PC-9 (cell line): ENCODE measurements around the gene CHAC2. TPM values are rescaled to one million over a fixed set of nuclear protein-coding genes. Genes with fewer than 3 reads are reported as not detected.

Source experiments
- BruUV-seq: library from RNA; stranded (reverse); fragments of 400-500 nt; replicated peaks from 2 replicates; lab custom pipeline; 2021; lab: Mats Ljungman, UMichigan
- CTCF ChIA-PET: fragments of 300-600 bp; sonication (Branson Sonifier 250); formaldehyde crosslinking; loops from one replicate; lab custom pipeline; 2022; ENCODE audit warnings: antibody characterized with exemption; lab: Charles Lee
- POLR2A ChIA-PET: fragments of 300-600 bp; sonication (Branson Sonifier 250); formaldehyde crosslinking; loops from one replicate; lab custom pipeline; 2022; ENCODE audit warnings: antibody characterized with exemption; ENCODE audit not compliant: unreplicated experiment; lab: Charles Lee
- DNase-seq, 2 experiments: peaks; one replicate each; pipeline versions ENCODE4 v3.0.0 to v3.0.0-alpha.2; 2015 to 2022; ENCODE audit warnings: mixed read lengths in 1 of 2
- H2AFZ ChIP-seq: fragments of 200-600 bp; sonication (generic); 2 replicates; pipeline ENCODE4 v1.8.1; 2017; ENCODE audit warnings: antibody characterized with exemption
- H3F3A ChIP-seq: fragments of 200-600 bp; sonication (generic); 2 replicates; pipeline ENCODE4 v1.8.1; 2017; ENCODE audit warnings: antibody characterized with exemption, mild to moderate bottlenecking, low read depth; ENCODE audit not compliant: insufficient read depth
- H3K27ac ChIP-seq: fragments of 200-600 bp; sonication (generic); 2 replicates; pipeline ENCODE4 v1.6.1; 2016; ENCODE audit warnings: mixed run types
- H3K27me3 ChIP-seq: fragments of 200-600 bp; sonication (generic); 2 replicates; pipeline ENCODE4 v1.6.1; 2016; ENCODE audit warnings: low read depth, mixed run types; ENCODE audit not compliant: insufficient read depth
- H3K36me3 ChIP-seq: fragments of 200-600 bp; sonication (generic); 2 replicates; pipeline ENCODE4 v1.6.1; 2016; ENCODE audit warnings: low read depth, mixed run types
- H3K4me1 ChIP-seq: fragments of 200-600 bp; sonication (generic); replicated peaks from 2 replicates; pipeline ENCODE4 v1.6.1; 2016; ENCODE audit warnings: mixed run types; ENCODE audit not compliant: insufficient read depth
- H3K4me2 ChIP-seq: fragments of 200-600 bp; sonication (generic); 2 replicates; pipeline ENCODE4 v1.6.1; 2017; ENCODE audit warnings: mixed run types
- H3K4me3 ChIP-seq: fragments of 200-600 bp; sonication (generic); 2 replicates; pipeline ENCODE4 v1.6.1; 2016; ENCODE audit warnings: mixed run types
- H3K79me2 ChIP-seq: fragments of 200-600 bp; sonication (generic); 2 replicates; pipeline ENCODE4 v1.6.1; 2017; ENCODE audit warnings: low read depth, mixed run types
- H3K9me2 ChIP-seq: fragments of 200-600 bp; sonication (generic); 2 replicates; pipeline ENCODE4 v1.8.1; 2017; ENCODE audit warnings: mild to moderate bottlenecking; ENCODE audit not compliant: insufficient read depth
- H3K9me3 ChIP-seq: fragments of 200-600 bp; sonication (generic); 2 replicates; pipeline ENCODE4 v1.8.1; 2016; ENCODE audit warnings: low read depth; ENCODE audit not compliant: insufficient read depth
- H4K20me1 ChIP-seq: fragments of 200-600 bp; sonication (generic); 2 replicates; pipeline ENCODE4 v1.8.1; 2017; ENCODE audit not compliant: insufficient read depth
- CTCF ChIP-seq: fragments of 200-600 bp; sonication (generic); conservative IDR thresholded peaks from 2 replicates; pipeline ENCODE4 v1.6.1; 2017; ENCODE audit warnings: mixed run types, antibody characterized with exemption, mild to moderate bottlenecking, moderate library complexity
- EZH2 ChIP-seq: fragments of 200-600 bp; sonication (generic); IDR thresholded peaks from 2 replicates; pipeline ENCODE4 v1.8.0; 2017; ENCODE audit warnings: antibody characterized with exemption, low read depth
- intact Hi-C: fragments of 100-400 bp; cut with micrococcal nuclease; formaldehyde crosslinking; loops from one replicate; pipeline ENCODE4 v1.10.0; 2022; ENCODE audit not compliant: unreplicated experiment
- total RNA-seq: library from RNA; stranded (reverse); gene quantifications from 2 replicates; pipeline ENCODE4 v1.2.3, GENCODE V29; 2021

The CHAC2 gene
- total RNA-seq, 1 experiment from 2014 or later = 5.0 TPM

- TF ChIP-seq CTCF = no peak
- no peak for TF ChIP-seq EZH2
- intact Hi-C loops = no loop called here
- ChIA-PET POLR2A (no interaction called here), CTCF (no interaction called here)
- Histone ChIP-seq H3K79me2 (no peaks in the 10 kb centered on the region), H3K36me3 (peaks cover 69% of the 10 kb centered on the region), H3K27me3 (no peaks in the 10 kb centered on the region), H2AFZ (no peak overlapping the region), H3K27ac (no peak overlapping the region), H3K4me3 (no peak overlapping the region), H3K4me2 (no peak overlapping the region), H3F3A (peaks cover 5% of the 10 kb centered on the region), H3K9me3 (no peaks in the 10 kb centered on the region), H3K9me2 (no peaks in the 10 kb centered on the region), H3K4me1 (no peaks in the 10 kb centered on the region), H4K20me1 (no peaks in the 10 kb centered on the region)
- DNase-seq = no peak
- no TSS peak for BruUV-seq
Observed at GRCh38 chr2:53811601-53812000, 44.0 kb downstream of the CHAC2 start.

- H3K27me3 ChIP-seq = no peaks in the 10 kb centered on the region
- POLR2A ChIA-PET = no interaction called here
- H3K9me3 ChIP-seq = no peaks in the 10 kb centered on the region
- CTCF ChIA-PET = no interaction called here
- no peaks in the 10 kb centered on the region for H4K20me1 ChIP-seq
- no peak for DNase-seq
- TF ChIP-seq CTCF (no peak), EZH2 (no peak)
- H3K79me2 ChIP-seq = no peaks in the 10 kb centered on the region
- peaks cover 5% of the 10 kb centered on the region for H3F3A ChIP-seq
- 0 out of 2 replicates have a peak overlapping the region, but pooled peaks have one; percentile 4 for H3K27ac ChIP-seq
- H3K9me2 ChIP-seq = no peaks in the 10 kb centered on the region
- no peaks in the 10 kb centered on the region for H3K4me1 ChIP-seq
- no peak overlapping the region for H3K4me2 ChIP-seq
- no peak overlapping the region for H2AFZ ChIP-seq
- no TSS peak for BruUV-seq
- intact Hi-C loops = no loop called here
- H3K4me3 ChIP-seq = no peak overlapping the region
- peaks cover 60% of the 10 kb centered on the region for H3K36me3 ChIP-seq
Observed at GRCh38 chr2:53813151-53813550, 45.5 kb downstream of the CHAC2 start.

GRCh38 chr2:53818854-53819435 lies 51.3 kb downstream of the CHAC2 start:
- Histone ChIP-seq H3K27ac (no peak overlapping the region), H3F3A (peaks cover 9% of the 10 kb centered on the region), H2AFZ (no peak overlapping the region), H3K27me3 (no peaks in the 10 kb centered on the region), H3K36me3 (peaks cover 18% of the 10 kb centered on the region; the same call in 1 of the 2 replicates), H4K20me1 (no peaks in the 10 kb centered on the region), H3K9me3 (no peaks in the 10 kb centered on the region), H3K9me2 (no peaks in the 10 kb centered on the region), H3K4me3 (no peak overlapping the region), H3K79me2 (no peaks in the 10 kb centered on the region), H3K4me1 (no peaks in the 10 kb centered on the region), H3K4me2 (no peak overlapping the region)
- DNase-seq = no peak
- CTCF ChIA-PET = no interaction called here
- BruUV-seq = no TSS peak
- TF ChIP-seq CTCF (no peak), EZH2 (no peak)
- intact Hi-C loops = no loop called here
- POLR2A ChIA-PET = no interaction called here
